Osteocyte (in vitro differentiated cells): ENCODE data around the gene TMIGD3. TPM values are rescaled to one million over a fixed set of nuclear protein-coding genes. Genes with fewer than 3 reads are reported as not detected.

Experiments used
- DNase-seq: peaks from one replicate; pipeline ENCODE4 v3.0.0; 2021; ENCODE audit warnings: mixed read lengths; ENCODE audit not compliant: unreplicated experiment; ENCODE audit errors: extremely low spot score
- H3K27ac Mint-ChIP-seq: one replicate; pipeline ENCODE4 v1.8.0; 2021; ENCODE audit warnings: mild to moderate bottlenecking, mixed read lengths; ENCODE audit not compliant: unreplicated experiment
- H3K27me3 Mint-ChIP-seq: one replicate; pipeline ENCODE4 v1.8.0; 2021; ENCODE audit warnings: mixed read lengths; ENCODE audit not compliant: unreplicated experiment
- H3K36me3 Mint-ChIP-seq: one replicate; pipeline ENCODE4 v1.8.0; 2021; ENCODE audit warnings: mixed read lengths; ENCODE audit not compliant: unreplicated experiment
- H3K4me1 Mint-ChIP-seq: one replicate; pipeline ENCODE4 v1.8.0; 2021; ENCODE audit warnings: mixed read lengths; ENCODE audit not compliant: unreplicated experiment
- H3K4me3 Mint-ChIP-seq: one replicate; pipeline ENCODE4 v1.8.0; 2021; ENCODE audit warnings: mild to moderate bottlenecking, moderate library complexity, mixed read lengths; ENCODE audit not compliant: unreplicated experiment
- H3K9me3 Mint-ChIP-seq: one replicate; pipeline ENCODE4 v1.8.0; 2021; ENCODE audit warnings: mixed read lengths; ENCODE audit not compliant: unreplicated experiment
- CTCF ChIP-seq: fragments of 200-600 bp; sonication (generic); IDR thresholded peaks from 2 replicates; pipeline ENCODE4 v1.5.0; 2021; ENCODE audit warnings: antibody characterized with exemption, mild to moderate bottlenecking, moderate library complexity
- total RNA-seq: library from RNA; stranded (reverse); gene quantifications from 2 replicates; pipeline ENCODE4 v1.2.1, GENCODE V29; 2021

The TMIGD3 gene
- total RNA-seq, 1 donor from 2014 or later: not detected

GRCh38 chr1:111448918-111449702, 54.3 kb downstream of the TMIGD3 start, which contains the start of the genes ATP5PB and WDR77:
TSS of gene ATP5PB (plus strand) at chr1:111449464. CDS start at chr1:111449542, 78 bp downstream.
TSS of gene WDR77 (minus strand) at chr1:111449256. CDS start at chr1:111449169, 87 bp downstream.
- H3K4me3 Mint-ChIP-seq: peak within 1 kb of the TSS; percentile 100
- peaks cover 15% of the 10 kb centered on the region for H3K36me3 Mint-ChIP-seq
- peaks cover 42% of the 10 kb centered on the region for H3K4me1 Mint-ChIP-seq
- TF ChIP-seq CTCF: no peak
- DNase-seq: peak; percentile 98
- no peaks in the 10 kb centered on the region for H3K27me3 Mint-ChIP-seq
- peak within 1 kb of the TSS; percentile 99 for H3K27ac Mint-ChIP-seq
- H3K9me3 Mint-ChIP-seq: no peaks in the 10 kb centered on the region

GRCh38 chr1:111448482-111448917, 54.9 kb downstream of the TMIGD3 start:
- Mint-ChIP-seq H3K4me3 (peak overlapping the region; percentile 100), H3K9me3 (no peaks in the 10 kb centered on the region), H3K27ac (peak overlapping the region; percentile 76), H3K36me3 (peaks cover 15% of the 10 kb centered on the region), H3K27me3 (no peaks in the 10 kb centered on the region), H3K4me1 (peaks cover 42% of the 10 kb centered on the region)
- DNase-seq: no peak
- no peak for TF ChIP-seq CTCF

- peaks cover 21% of the 10 kb centered on the region for H3K36me3 Mint-ChIP-seq
- DNase-seq: no peak
- H3K9me3 Mint-ChIP-seq: no peaks in the 10 kb centered on the region
- TF ChIP-seq CTCF: no peak
- peaks cover 42% of the 10 kb centered on the region for H3K4me1 Mint-ChIP-seq
- H3K4me3 Mint-ChIP-seq: peak overlapping the region; percentile 100
- no peak overlapping the region for H3K27ac Mint-ChIP-seq
- no peaks in the 10 kb centered on the region for H3K27me3 Mint-ChIP-seq
These were observed 56.2 kb downstream of the TMIGD3 start for GRCh38 chr1:111446967-111447892.

- no peak overlapping the region for H3K27ac Mint-ChIP-seq
- H3K36me3 Mint-ChIP-seq: peaks cover 26% of the 10 kb centered on the region
- DNase-seq: no peak
- H3K9me3 Mint-ChIP-seq: no peaks in the 10 kb centered on the region
- peaks cover 38% of the 10 kb centered on the region for H3K4me1 Mint-ChIP-seq
- TF ChIP-seq CTCF: no peak
- no peaks in the 10 kb centered on the region for H3K27me3 Mint-ChIP-seq
- no peak overlapping the region for H3K4me3 Mint-ChIP-seq
These were observed 56.9 kb downstream of the TMIGD3 start for GRCh38 chr1:111446546-111446945.
